ENCODE results near the gene PPP6R3.

Gene PPP6R3

GRCh38 chr11:68488623-68489022, 28.1 kb downstream of the PPP6R3 start:
- in situ Hi-C loops (cut with MboI; ENCODE audit: low sequenced_read_pairs) = no loop called here

DNA sequence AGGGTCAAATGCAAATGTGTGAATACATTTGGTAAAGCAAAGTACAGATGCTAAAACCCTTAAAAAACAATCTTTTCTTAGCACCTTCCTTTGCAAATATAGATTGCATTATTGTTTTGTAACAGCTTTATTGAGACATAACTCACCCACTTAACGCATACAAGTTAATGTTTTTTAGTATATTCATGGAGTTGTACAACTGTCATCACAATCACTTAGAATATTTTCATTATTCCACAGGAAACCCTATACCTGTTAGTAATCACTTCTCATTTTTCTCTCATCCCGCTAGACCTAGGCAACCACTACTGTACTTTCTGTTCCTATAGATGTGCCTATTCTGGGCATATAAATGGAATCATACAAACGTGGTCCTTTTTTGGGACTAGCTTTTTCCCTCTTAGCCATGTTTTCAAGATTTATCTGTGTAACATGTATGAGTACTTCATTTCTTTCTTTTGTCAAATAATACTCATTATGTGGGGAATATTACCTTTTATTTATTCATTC, 34.7 kb downstream of the PPP6R3 start:
- in situ Hi-C loops (cut with MboI; ENCODE audit: low sequenced_read_pairs) = no loop called here

- in situ Hi-C loops (cut with MboI; ENCODE audit: low sequenced_read_pairs) = no loop called here
Observed at GRCh38 chr11:68495872-68496271, 35.3 kb downstream of the PPP6R3 start.

- in situ Hi-C loops (cut with MboI; ENCODE audit: low sequenced_read_pairs) = no loop called here
Observed at GRCh38 chr11:68497761-68498160, 37.2 kb downstream of the PPP6R3 start.

DNA sequence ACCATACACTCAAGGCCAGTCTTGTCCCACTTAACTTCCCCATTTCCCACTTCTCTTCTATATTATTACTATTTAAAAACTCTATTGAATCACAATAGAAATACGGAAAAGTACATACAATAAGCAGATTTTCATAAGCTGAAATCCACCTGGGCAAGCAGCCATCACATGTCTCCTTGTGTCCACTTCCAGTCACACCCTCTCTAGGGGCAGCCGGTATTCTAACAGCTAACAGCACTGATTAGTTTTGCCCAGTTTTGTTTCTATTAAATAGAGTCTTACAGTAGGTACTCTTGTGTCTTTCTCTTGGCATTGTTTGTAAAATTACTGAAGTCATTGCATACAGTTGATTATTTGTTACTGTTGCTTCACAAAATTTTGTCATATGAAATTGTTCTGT, 37.8 kb downstream of the PPP6R3 start:
- in situ Hi-C loops (cut with MboI; ENCODE audit: low sequenced_read_pairs) = no loop called here

DNA sequence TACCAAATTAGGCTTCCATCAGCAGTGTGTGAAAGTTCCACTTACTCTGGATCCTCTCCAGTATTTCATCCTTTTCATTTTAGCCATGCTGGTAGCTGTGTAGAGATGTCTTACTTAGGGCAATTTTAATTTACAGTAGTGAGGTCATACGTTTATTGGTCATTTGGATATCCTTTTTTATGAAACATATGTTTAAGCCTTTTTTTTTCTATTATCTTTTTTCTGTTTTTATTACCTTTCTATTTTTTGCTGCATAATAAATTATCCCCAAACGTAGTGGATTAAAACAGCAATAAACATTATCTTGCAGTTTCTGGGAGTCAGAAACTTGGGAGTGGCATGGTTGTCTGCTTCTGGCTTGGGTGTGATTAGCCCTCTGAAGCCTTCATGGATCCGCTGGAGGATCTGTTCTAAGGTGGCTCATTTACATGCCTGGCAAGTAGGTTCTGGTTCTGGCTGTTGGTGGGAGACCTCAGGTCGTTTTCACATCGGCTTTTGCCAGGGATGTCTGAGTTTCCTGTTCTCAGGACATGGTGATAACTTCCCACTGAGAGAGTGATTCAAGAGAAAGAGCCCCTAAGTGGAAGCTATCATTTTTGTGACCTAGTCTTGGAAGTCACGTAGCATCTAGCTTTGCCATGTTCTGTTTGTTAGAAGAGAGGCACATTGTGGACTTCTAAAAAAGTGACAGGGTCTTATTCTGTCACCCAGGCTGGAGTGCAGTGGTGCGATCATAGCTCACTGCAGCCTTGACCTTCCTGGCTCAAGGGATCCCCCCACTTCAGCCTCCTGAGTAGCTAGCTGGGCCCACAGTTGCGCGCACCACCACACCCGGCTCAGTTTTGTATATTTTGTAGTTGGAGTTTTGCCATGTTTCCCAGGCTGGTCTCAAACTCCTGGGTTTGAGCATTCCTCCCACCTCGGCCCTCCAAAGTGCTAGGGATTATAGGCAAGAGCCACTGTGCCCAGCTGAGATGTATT, 38.6 kb downstream of the PPP6R3 start:
- in situ Hi-C loops (cut with MboI; ENCODE audit: low sequenced_read_pairs) = no loop called here

GRCh38 chr11:68500206-68500605, 39.7 kb downstream of the PPP6R3 start:
- in situ Hi-C loops (cut with MboI; ENCODE audit: low sequenced_read_pairs) = no loop called here

- in situ Hi-C loops (cut with MboI; ENCODE audit: low sequenced_read_pairs) = no loop called here
Observed at GRCh38 chr11:68501813-68502212, 41.3 kb downstream of the PPP6R3 start.

DNA sequence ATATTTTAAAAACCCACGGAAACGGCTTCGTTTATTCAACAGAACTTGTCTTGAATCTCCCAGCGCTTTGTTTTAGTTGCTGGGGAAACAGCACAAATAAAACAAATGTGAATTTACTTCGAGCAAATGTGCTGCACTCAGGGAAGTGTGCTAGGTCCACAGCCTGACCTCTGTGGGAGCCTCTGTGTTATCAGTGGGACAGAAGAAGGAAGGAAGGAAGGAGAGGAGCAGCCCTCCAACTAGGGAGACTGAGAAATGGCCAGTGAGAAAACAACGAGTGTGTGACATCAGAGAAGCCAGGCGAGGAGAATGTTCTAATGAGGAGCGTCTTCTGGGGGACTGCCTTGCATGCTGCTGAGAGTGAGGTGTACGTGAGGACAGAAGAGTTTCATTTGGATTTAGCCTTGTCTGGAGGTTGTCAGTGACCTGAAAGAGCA, 42.7 kb downstream of the PPP6R3 start:
- in situ Hi-C loops (cut with MboI; ENCODE audit: low sequenced_read_pairs) = no loop called here

DNA sequence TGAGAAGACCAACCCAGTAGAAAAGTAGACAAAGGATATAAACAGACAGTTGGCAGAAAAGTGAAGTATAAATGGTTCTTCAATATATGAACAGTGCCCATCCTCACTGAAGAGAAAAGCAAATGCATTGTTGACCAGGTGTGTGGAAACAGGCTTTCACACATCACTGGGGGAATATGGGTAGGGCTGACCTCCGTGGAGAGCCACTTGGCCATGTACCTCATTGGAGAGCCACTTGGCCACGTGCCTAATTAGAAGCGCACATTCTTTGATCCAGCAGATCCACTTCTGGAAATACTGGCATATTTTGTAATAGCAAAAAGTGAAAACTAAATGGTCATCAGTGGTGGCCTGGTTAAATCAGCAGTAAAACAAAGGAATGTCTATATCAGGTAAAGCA, 43.2 kb downstream of the PPP6R3 start:
- in situ Hi-C loops (cut with MboI; ENCODE audit: low sequenced_read_pairs) = no loop called here

DNA sequence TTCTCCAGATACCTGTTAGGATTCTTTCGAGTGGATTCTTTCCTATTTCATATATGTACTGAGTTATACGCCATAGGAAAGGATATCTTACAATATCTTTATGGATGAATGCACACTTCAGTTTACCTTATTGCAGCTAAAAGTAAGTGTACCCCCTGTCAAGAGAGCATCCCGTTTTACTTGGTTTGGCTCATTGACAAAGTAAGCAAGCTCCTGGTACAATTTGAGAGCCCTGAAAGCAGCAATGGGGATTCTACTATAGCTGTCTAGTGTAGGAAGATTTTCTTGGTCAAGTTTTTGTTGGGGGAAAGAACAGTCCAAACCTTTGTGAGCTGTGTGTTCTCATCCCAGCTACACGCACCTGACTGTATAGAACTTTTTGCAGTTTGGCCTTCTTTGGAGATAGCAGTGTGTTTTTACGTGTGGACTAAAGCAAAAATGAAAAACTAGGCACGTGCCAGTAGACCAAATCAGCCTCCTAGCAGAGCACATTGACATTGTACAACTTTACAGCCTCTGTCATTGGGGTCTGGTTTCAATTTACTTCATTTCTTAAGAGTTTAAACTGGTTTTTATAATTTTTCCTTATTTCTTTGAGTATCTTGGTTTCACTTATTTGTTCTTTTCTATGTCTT, 44.0 kb downstream of the PPP6R3 start:
- in situ Hi-C loops (cut with MboI; ENCODE audit: low sequenced_read_pairs) = no loop called here

DNA sequence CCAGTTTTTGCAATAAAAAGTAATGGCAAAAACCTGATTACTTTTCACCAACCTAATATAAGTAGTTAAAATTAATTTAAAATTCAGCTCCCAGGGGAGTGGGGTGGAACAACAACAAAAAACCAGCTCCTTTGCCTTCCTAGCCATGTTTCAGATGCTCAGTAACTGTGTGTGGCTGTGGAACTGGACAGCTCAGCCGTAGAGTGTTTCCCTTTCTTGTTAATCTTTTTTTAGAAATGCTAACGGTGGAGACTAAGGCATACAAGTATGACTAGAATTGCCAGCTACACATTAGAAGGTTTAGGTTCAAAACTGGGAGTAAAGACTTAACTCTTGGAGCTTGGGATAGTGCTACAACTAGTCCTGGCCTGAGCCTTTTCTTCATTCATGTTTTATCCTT, 45.0 kb downstream of the PPP6R3 start:
- in situ Hi-C loops (cut with MboI; ENCODE audit: low sequenced_read_pairs) = no loop called here

DNA sequence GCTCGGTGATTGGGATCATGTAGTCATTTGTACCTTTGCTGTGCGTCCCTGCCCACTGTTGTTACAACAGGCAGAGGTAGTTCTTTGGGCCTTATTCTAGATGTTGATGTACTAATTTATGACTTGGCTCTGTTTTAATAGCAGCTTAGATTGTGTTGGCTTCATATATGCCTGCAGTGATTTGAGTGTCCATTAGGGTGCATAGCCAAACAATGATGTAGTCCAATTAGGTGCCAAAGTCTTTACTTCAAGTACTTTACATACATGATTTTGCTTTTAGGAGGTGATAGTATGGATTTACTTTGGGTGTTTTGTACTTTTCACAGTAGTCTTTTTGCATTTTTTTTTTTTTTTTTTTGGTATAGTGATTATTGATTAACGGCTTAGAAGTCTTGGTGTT, 46.4 kb downstream of the PPP6R3 start:
- in situ Hi-C loops (cut with MboI; ENCODE audit: low sequenced_read_pairs) = no loop called here

DNA sequence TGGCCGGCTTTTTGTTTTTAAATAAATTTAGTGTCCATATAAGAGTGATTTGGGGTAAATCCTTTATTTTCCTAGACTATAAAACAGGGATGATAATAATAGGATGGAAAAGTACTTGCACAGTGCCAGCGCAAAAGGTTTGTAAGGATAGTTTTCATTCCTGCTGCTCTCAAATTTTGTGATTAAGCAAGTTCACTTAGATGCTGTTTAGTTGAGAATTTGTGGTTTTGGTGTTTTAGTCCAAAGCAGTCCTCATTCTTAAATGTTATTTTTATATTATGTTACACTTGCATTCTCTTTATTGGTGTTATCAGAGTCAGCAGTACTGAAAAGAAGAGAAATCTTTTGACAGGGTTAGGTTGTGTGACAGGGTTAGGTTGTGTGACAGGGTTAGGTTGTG, 47.9 kb downstream of the PPP6R3 start:
- in situ Hi-C loops (cut with MboI; ENCODE audit: low sequenced_read_pairs) = no loop called here

- in situ Hi-C loops (cut with MboI; ENCODE audit: low sequenced_read_pairs) = no loop called here
Observed at GRCh38 chr11:68509066-68509465, 48.5 kb downstream of the PPP6R3 start.

DNA sequence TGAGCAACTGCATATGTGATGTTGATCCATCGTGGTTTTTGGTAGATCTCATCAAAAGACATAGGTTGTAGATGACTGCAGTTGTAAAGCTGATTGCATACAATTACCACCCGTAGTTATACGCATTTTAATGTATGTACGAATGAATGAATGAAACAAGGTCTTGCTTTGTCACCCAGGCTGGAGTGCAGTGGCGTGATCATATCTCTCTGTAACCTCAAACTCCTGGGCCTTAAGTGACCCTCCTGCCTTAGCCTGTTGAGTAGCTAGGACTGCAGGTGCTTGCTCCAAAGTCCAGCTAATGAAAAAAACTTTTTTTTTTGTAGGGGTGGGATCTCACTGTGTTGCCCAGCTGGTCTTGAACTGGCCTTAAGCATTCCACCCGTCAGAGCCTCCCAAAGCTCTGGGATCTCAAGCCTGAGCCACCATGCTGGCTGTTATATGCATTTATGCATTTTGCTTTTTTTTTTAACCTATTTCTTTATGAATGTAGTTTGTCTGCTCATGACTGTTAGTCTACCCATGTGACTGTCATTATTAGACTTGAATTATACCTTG, 53.5 kb downstream of the PPP6R3 start:
- in situ Hi-C loops (cut with MboI; ENCODE audit: low sequenced_read_pairs) = no loop called here

- in situ Hi-C loops (cut with MboI; ENCODE audit: low sequenced_read_pairs) = no loop called here
Observed at GRCh38 chr11:68517121-68517741, 56.7 kb downstream of the PPP6R3 start.

DNA sequence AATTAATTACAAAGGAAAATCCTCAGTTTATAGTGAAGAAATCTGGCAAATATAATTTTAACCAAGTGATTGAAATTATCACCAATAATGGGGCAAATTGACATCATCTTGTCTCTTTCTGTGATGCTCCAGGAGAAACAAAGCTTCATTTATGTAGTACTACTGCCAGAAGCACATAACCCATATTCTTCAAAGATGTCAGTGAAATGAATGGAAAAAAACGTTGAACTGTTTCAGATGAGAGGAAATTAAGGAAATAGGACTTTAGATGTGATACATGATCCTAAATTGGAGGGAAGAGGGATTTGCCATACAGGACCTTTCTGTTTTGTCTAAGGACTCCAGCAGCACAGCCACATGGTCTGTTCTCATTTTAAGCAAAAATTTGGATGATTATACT, 57.6 kb downstream of the PPP6R3 start:
- in situ Hi-C loops (cut with MboI; ENCODE audit: low sequenced_read_pairs) = no loop called here

GRCh38 chr11:68521969-68522652, 61.6 kb downstream of the PPP6R3 start:
- in situ Hi-C loops (cut with MboI; ENCODE audit: low sequenced_read_pairs) = no loop called here

- in situ Hi-C loops (cut with MboI; ENCODE audit: low sequenced_read_pairs) = no loop called here
Observed at GRCh38 chr11:68523033-68523432, 62.5 kb downstream of the PPP6R3 start.

DNA sequence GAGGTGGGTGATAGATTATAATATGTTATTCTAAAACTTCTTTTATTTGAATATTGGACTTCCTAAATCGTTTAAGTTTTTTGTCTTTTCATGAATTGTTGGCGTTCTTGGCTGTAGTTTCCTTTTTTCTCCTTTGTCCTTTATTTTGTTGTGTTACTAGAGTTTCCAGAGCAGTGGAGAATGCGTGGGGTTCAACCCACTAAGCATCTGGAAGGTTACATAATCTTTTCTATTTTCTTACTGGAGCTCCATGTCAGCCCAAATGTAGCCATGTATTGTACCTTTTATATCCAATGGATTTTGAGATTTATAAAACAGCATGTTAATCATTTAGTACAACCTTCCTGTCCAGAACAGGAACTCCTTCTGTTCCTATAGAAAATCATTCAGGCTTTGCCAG, 63.2 kb downstream of the PPP6R3 start:
- in situ Hi-C loops (cut with MboI; ENCODE audit: low sequenced_read_pairs) = no loop called here

Measured in HL-60/S4 (cell line).